Measurements from ENCODE around the gene DAZL.

DAZL gene

DNA sequence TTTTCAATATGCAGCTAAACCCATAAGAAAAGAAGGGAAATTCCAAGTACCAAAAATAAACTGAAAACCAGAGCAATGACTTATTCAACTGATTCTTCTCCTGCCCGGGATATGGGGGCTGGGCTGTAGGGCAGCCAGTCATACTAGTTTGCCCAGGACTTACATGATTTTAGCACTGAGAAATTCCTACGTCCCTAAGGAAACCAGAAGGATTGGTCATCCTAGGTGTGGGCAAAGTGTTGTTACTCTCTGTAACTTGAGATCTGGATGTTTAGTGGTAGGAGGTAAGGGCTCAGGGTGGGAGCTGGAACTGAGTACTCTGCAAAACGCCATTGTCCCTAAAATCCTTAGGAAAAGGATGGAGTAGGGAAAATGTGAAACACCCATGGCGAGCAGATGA lies 1.2 kb upstream of the DAZL start:
- Mint-ChIP-seq H3K27me3 (ENCODE audit: low read depth) (peaks cover 19% of the 10 kb centered on the region), H3K4me3 (no peak overlapping the region), H3K27ac (no peak overlapping the region), H3K9me3 (no peaks in the 10 kb centered on the region), H3K4me1 (ENCODE audit: low read depth) (no peaks in the 10 kb centered on the region), H3K36me3 (ENCODE audit: low read depth) (no peaks in the 10 kb centered on the region)
- DNase-seq (ENCODE audit: low spot score): no peak

DNA sequence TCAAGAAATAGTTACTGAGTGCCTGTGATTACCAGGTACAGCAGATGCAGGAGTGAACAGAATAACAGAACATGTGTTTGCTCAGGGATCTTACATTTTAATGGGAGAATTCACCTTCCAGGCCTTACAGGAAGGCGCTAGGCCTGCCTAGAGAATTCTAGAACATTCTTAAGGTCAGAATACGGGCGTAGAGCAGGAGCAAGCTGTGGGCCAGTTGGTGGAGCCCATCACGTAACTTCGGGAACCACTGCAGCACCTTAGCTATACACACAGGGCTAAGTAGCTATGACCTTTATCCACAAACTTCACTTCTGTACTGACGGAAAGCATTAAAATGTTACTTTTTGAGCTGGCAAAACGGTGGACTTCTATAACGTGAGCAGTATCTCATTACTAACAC lies 743 bp upstream of the DAZL start:
- Mint-ChIP-seq H3K27me3 (ENCODE audit: low read depth) (peaks cover 19% of the 10 kb centered on the region), H3K9me3 (no peaks in the 10 kb centered on the region), H3K27ac (no peak overlapping the region), H3K36me3 (ENCODE audit: low read depth) (no peaks in the 10 kb centered on the region), H3K4me3 (no peak overlapping the region), H3K4me1 (ENCODE audit: low read depth) (peaks cover 2% of the 10 kb centered on the region)
- no peak for DNase-seq (ENCODE audit: low spot score)

DNA sequence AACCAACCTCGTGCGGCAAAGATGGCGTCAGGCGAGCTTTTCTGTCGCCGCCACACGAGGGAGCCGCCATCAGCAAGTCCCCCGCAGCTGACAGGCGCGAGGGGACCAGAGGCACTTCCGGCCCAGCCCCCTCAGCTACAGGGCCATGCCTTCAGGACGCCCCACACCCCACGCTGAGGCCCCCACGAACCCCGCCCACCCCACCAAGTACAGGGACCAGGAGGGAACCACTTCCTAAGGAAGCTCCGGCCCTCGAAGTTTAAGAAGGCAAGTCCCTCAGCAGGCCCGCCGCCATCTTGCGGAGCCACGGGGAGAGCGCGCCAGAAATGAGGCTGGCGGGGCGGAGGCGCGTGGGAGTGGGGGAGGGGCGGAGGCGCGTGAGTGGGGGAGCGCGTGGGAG lies 790 bp downstream of the DAZL start:
- Mint-ChIP-seq H3K27me3 (ENCODE audit: low read depth) (peaks cover 25% of the 10 kb centered on the region), H3K36me3 (ENCODE audit: low read depth) (no peaks in the 10 kb centered on the region), H3K4me1 (ENCODE audit: low read depth) (peaks cover 5% of the 10 kb centered on the region), H3K4me3 (no peak overlapping the region), H3K9me3 (no peaks in the 10 kb centered on the region), H3K27ac (no peak overlapping the region)
- DNase-seq (ENCODE audit: low spot score): no peak

DNA sequence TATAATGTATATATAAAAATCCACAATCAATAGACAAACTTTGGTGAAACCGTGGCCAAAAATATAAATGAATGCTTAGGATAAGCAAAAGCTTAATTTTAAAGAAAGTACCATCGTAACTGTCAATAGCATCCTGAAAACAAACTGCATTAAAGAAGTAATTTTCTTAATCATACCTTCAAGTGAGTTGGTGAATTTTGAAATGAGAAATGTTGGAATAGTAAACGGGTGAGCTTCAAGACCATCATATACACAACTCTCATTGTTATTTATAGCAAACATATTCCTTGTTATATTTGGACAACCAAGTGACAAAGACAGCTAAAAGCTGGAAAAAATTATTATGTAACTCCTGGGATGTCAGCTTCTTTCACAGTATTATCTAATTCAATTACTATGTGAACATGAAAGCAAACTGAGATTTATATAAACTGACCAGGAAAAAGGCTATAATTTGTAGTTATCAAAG lies 3.7 kb downstream of the DAZL start:
- no peak overlapping the region for H3K27ac Mint-ChIP-seq

DNA sequence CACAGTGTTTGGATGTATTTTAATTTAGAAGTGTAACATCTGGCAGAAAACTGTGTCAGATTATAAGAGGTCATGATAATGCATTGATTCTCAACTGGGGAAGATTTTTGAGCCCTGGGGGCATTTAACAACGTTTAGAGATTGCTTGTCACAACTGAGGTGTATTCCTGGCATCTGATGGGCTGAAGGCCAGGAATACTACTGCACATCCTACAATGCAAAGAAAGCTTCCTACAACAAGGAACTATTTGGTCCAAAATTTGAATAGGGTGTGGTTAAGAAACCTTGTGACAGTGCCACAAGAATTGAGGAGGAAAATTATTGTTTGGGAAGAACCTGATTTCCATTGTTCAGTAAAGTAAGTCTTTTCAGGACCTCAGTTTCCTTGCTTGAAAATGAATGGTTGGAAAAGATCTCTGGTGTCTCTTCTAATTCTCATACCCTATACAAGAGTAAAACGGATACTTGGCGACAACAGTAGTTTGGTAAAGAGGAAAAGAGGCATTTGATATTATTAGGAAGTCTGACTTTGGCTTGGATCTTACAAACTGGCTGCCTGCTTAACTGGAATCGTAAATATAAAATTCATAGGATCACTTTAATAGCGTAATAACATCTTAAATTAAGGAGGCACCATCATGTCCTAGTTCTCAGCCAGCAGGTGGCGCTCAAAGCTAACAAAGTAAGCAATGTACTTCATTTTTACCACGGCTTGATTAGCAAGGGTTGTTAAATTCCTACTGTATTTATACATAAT lies 4.3 kb downstream of the DAZL start:
- DNase-seq (ENCODE audit: low spot score): peak; percentile 59
- Mint-ChIP-seq H3K27me3 (ENCODE audit: low read depth) (peaks cover 42% of the 10 kb centered on the region), H3K9me3 (no peaks in the 10 kb centered on the region), H3K4me1 (ENCODE audit: low read depth) (peaks cover 22% of the 10 kb centered on the region), H3K4me3 (no peak overlapping the region), H3K36me3 (ENCODE audit: low read depth) (no peaks in the 10 kb centered on the region), H3K27ac (no peak overlapping the region)

More for the DNA sequence above, 3.7 kb downstream of the DAZL start:
- Mint-ChIP-seq H3K4me3 (no peak overlapping the region), H3K4me1 (ENCODE audit: low read depth) (peaks cover 16% of the 10 kb centered on the region), H3K36me3 (ENCODE audit: low read depth) (no peaks in the 10 kb centered on the region), H3K9me3 (no peaks in the 10 kb centered on the region), H3K27me3 (ENCODE audit: low read depth) (peaks cover 39% of the 10 kb centered on the region)
- no peak for DNase-seq (ENCODE audit: low spot score)

DNA sequence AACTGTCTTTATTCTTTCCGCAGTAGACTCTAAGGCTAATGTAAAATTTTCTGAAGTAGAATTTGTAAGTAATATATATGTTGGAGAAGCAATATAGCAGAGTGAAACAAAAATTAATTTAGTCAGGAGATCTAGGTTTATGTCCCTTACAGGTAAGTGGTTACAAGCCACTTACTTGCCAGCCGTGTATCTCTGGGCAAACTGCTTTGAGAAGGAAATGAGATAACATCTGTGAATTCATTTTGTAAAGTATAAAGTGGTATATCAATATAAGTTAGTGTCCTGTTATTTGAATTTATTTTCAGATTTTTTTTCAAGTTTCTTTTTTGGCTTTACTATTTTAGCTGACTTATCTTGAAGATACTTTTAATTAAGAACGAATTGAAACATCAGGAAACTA lies 5.5 kb downstream of the DAZL start:
- DNase-seq (ENCODE audit: low spot score): no peak
- Mint-ChIP-seq H3K4me3 (no peak overlapping the region), H3K9me3 (no peaks in the 10 kb centered on the region), H3K27me3 (ENCODE audit: low read depth) (peaks cover 49% of the 10 kb centered on the region), H3K27ac (no peak overlapping the region), H3K4me1 (ENCODE audit: low read depth) (peaks cover 25% of the 10 kb centered on the region), H3K36me3 (ENCODE audit: low read depth) (no peaks in the 10 kb centered on the region)

DNA sequence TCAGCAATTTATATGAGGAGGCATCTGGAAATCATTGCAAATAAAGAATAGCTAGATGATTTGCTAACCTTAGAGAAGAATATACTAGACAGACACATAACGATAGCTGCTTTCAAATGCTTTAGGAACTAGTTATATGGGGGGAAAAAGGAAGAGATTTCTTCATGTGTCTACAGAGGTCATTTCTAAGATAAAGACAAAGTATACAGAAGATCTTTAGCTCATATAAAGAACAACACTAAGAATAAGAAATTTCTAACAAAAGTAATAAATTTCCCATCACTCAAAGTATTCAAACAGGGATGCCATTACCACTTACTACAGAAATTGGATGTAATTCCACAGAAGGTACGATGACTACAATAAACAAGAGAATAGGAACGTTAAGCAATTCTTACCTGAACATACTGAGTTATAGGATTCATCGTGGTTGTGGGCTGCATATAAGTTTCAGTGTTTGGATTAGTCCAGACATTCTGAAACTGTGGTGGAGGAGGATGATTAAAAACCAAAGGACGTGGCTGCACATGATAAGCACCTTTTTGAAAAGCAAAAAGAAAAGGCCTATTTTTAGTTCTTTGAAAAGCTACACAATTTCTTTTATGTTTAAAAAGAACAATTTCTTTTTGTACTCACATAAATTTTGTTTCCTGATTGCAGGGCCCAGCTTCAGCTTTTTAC lies 8.7 kb downstream of the DAZL start:
- Mint-ChIP-seq H3K9me3 (no peaks in the 10 kb centered on the region), H3K36me3 (ENCODE audit: low read depth) (no peaks in the 10 kb centered on the region), H3K4me1 (ENCODE audit: low read depth) (peaks cover 25% of the 10 kb centered on the region), H3K27ac (peak overlapping the region; percentile 6), H3K27me3 (ENCODE audit: low read depth) (peaks cover 57% of the 10 kb centered on the region), H3K4me3 (no peak overlapping the region)
- peak; percentile 68 for DNase-seq (ENCODE audit: low spot score)

DNA sequence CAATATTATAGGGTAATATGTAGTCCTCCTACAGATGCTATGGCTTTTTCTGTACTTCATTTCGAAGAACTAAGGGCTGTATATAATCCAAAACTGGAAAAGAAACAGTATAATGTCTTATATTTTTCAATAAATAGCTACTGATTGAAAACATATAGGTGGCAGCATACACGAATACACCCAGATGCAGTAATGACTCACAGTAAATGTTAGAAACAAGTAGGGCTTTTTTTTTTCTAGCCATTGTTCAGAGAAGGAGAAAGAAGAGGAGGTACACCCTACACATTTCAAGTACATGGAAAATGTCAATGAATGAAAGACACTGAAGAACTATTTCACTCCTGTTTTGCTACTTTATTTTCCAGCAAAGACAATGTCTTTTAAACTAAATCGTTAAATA lies 9.4 kb downstream of the DAZL start:
- H3K4me3 Mint-ChIP-seq: no peak overlapping the region

DNA sequence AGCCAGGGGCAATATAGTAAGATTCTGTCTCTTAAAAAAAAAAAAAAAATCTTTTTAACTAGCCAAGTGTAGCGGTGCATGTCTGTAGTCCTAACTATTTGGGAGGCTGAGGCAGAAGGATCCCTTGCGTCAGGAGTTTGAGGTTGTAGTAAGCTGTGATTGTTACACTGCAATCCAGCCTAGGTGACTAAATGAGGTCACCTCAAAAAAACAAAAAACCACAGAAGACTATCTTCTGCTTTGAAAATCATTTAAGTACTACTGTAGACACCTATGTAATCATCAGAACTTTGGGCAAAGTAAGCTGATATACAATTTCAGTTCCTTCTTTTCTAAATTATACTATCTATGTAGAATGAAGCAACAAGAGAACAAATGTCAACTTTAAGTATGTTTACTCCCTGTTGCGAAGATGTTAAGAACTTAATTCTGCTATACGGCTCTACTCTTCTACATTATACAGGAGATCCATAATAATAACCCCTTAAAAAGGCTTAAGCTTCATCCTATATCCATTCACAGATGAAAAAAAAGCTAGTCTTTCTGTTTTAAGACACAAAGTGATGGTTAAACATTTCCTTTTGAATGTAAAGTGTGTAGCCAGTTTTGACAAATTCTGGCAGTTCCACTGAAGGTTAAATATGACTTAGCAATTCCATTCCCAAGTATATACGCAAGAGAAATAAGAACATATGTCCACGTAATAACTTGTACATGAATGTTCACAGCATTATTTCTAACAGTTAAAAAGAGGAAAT lies 15.2 kb downstream of the DAZL start:
- H3K4me1 Mint-ChIP-seq (ENCODE audit: low read depth): peaks cover 7% of the 10 kb centered on the region

More for the DNA sequence above, 9.4 kb downstream of the DAZL start:
- Mint-ChIP-seq H3K4me1 (ENCODE audit: low read depth) (peaks cover 23% of the 10 kb centered on the region), H3K27me3 (ENCODE audit: low read depth) (peaks cover 57% of the 10 kb centered on the region), H3K9me3 (no peaks in the 10 kb centered on the region), H3K36me3 (ENCODE audit: low read depth) (no peaks in the 10 kb centered on the region), H3K27ac (no peak overlapping the region)
- no peak for DNase-seq (ENCODE audit: low spot score)

DNA sequence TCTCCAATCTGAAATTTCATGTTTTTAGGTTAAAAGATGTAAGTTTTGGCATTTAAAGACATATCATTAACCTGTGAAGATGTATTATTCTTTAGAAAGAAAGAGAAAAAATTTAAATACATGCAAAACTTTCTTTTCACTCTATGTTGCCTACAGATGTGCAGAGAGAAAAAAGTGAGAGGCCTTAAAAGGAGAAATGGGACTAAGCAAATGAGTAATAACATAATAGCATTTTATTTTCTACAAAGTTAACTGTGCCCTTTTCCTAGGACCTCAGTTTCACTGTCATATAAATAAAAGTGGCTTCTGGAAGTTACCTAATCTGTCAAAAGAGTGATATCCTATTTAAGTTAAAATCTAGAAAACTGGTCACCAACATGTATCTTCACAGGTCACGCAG lies 16.1 kb downstream of the DAZL start:
- peaks cover 10% of the 10 kb centered on the region for H3K4me1 Mint-ChIP-seq (ENCODE audit: low read depth)
- no peaks in the 10 kb centered on the region for H3K36me3 Mint-ChIP-seq (ENCODE audit: low read depth)
- DNase-seq (ENCODE audit: low spot score): no peak

More for the DNA sequence above, 15.2 kb downstream of the DAZL start:
- Mint-ChIP-seq H3K27ac (no peak overlapping the region), H3K36me3 (ENCODE audit: low read depth) (no peaks in the 10 kb centered on the region), H3K4me3 (no peak overlapping the region), H3K27me3 (ENCODE audit: low read depth) (peaks cover 48% of the 10 kb centered on the region), H3K9me3 (no peaks in the 10 kb centered on the region)
- DNase-seq (ENCODE audit: low spot score): no peak

DNA sequence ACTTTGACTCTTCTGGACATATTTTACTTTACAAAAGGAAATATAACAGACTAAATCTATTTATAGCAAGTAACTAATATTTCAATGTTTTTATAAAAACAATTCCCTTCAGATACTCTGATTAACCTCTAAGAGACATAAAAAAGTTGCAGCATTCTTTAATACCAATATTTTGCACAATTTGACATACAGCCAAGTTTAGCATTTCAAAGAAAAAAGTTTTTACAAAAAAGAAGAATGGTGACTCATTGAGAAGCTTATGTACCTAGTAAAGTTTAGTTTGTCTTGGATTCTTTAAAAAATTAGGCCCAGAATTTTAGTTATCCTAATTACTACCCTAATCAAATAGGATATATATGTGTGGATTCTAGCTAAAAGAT lies 17.6 kb downstream of the DAZL start:
- no peak overlapping the region for H3K4me3 Mint-ChIP-seq
- no peaks in the 10 kb centered on the region for H3K36me3 Mint-ChIP-seq (ENCODE audit: low read depth)
- peaks cover 10% of the 10 kb centered on the region for H3K4me1 Mint-ChIP-seq (ENCODE audit: low read depth)
- H3K27me3 Mint-ChIP-seq (ENCODE audit: low read depth): peaks cover 42% of the 10 kb centered on the region
- H3K9me3 Mint-ChIP-seq: no peaks in the 10 kb centered on the region
- no peak overlapping the region for H3K27ac Mint-ChIP-seq
- DNase-seq (ENCODE audit: low spot score): no peak

More for the DNA sequence above, 16.1 kb downstream of the DAZL start:
- Mint-ChIP-seq H3K4me3 (no peak overlapping the region), H3K27me3 (ENCODE audit: low read depth) (peaks cover 45% of the 10 kb centered on the region), H3K27ac (no peak overlapping the region), H3K9me3 (no peaks in the 10 kb centered on the region)

DNA sequence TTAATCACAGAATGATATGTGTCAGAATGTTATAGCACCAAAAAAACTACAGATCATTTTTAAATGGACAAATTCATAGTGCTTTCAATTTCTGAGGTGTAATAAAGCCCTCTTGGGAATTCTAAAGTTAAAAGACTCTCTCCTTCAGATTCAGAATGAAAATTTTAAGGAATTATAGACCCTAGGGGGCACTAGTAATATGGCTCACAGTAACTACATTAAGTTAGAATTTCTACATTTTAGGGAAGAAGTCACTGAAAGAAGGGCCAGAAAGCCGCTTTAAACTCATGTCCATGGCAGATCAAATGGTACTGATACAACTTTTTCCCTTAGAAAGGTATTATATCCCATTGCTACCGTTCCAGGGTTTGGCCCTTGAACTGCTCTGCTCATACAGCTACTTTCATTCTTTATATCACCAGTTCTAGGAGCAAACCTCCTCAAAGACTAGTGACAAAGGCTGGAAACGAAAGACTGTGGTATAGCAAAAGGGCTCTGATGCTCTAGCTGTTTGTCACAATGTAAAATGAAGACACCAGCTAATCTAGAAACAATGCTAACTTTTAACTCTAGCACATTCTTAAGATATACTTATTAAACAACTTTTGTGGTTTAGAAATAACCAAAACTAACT lies 18.1 kb downstream of the DAZL start:
- Mint-ChIP-seq H3K4me3 (no peak overlapping the region), H3K9me3 (no peaks in the 10 kb centered on the region), H3K27ac (no peak overlapping the region), H3K4me1 (ENCODE audit: low read depth) (peaks cover 10% of the 10 kb centered on the region), H3K36me3 (ENCODE audit: low read depth) (no peaks in the 10 kb centered on the region), H3K27me3 (ENCODE audit: low read depth) (peaks cover 42% of the 10 kb centered on the region)
- no peak for DNase-seq (ENCODE audit: low spot score)

DNA sequence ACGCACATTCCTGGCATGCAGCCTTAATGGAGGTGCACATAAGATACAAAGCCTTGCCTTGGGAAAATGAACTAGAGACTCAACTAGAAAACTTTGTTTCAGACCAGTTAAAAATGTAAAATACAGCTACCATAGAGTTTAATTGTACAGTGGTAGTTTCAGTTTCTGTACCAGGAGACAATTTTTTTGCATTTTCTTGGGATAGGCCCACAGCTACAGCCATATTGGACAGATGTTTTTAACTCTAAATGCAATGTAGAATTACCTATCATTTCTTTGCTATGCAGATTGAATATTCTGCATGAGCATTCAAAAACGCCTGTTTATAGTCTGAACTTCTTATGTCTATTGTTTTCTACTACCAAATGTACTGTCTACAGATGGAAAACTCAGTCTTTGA lies 20.3 kb downstream of the DAZL start:
- DNase-seq (ENCODE audit: low spot score): no peak
- no peaks in the 10 kb centered on the region for H3K9me3 Mint-ChIP-seq
- H3K27ac Mint-ChIP-seq: no peak overlapping the region
- H3K27me3 Mint-ChIP-seq (ENCODE audit: low read depth): peaks cover 40% of the 10 kb centered on the region
- peaks cover 6% of the 10 kb centered on the region for H3K4me1 Mint-ChIP-seq (ENCODE audit: low read depth)
- no peaks in the 10 kb centered on the region for H3K36me3 Mint-ChIP-seq (ENCODE audit: low read depth)
- no peak overlapping the region for H3K4me3 Mint-ChIP-seq

DNA sequence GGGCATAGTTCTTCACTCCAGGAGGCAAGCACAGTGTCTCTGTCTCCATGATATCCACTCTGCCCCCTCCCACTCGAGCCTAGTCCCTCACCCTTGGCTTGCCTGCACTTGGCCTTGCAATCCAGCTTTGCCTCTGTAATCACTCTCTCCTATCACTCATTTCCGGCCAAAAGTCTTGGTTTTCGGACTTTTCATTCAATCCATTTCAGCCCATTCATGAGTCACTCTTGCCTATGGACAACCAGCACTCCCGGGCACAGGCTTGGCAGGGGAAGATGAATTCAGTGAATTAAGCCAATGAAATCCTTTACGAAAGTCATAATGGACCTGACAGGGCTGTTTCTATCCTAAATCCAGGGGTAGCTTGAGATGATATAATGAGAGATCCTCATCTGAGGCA lies 21.7 kb downstream of the DAZL start:
- DNase-seq (ENCODE audit: low spot score): no peak
- Mint-ChIP-seq H3K27ac (no peak overlapping the region), H3K4me1 (ENCODE audit: low read depth) (peaks cover 5% of the 10 kb centered on the region), H3K36me3 (ENCODE audit: low read depth) (no peaks in the 10 kb centered on the region), H3K9me3 (no peaks in the 10 kb centered on the region), H3K27me3 (ENCODE audit: low read depth) (peaks cover 44% of the 10 kb centered on the region), H3K4me3 (no peak overlapping the region)

Data from T-helper 2 cell treated with Interferon-gamma antibody and Interleukin-4, amounts not matched to agents 5 μg/mL and 100 μg/mL, for 36 hours (primary cell).